ENCODE data around the gene STAMBPL1.
"Not testable (repeated sequence)": the region's sequence is repeated elsewhere in the genome, so short reads cannot be mapped to it uniquely, and the experiment has no call there.

STAMBPL1 gene

GRCh38 chr10:88879534-88880281, at the start of gene STAMBPL1:
STAMBPL1 (plus strand) TSS chr10:88880245; CDS start chr10:88901709, 21,464 bp downstream.
- peak; percentile 31 for DNase-seq

- DNase-seq, result no peak
These were observed 49.3 kb upstream of the STAMBPL1 start for GRCh38 chr10:88830643-88831268.

GRCh38 chr10:88831709-88832108, 48.3 kb upstream of the STAMBPL1 start:
- no peak for DNase-seq

- DNase-seq, result no peak
These were observed 47.7 kb upstream of the STAMBPL1 start for GRCh38 chr10:88832376-88832775.

GRCh38 chr10:88833156-88833555, 46.9 kb upstream of the STAMBPL1 start:
- no peak for DNase-seq

GRCh38 chr10:88833723-88834122, 46.3 kb upstream of the STAMBPL1 start:
- no peak for DNase-seq

- peak; percentile 11 for DNase-seq
These were observed 44.7 kb upstream of the STAMBPL1 start for GRCh38 chr10:88835096-88835909.

GRCh38 chr10:88835910-88836221, 44.2 kb upstream of the STAMBPL1 start:
- no peak for DNase-seq

- DNase-seq, result not testable (repeated sequence)
These were observed 42.4 kb upstream of the STAMBPL1 start for GRCh38 chr10:88837632-88838031.

GRCh38 chr10:88838766-88839350, 41.2 kb upstream of the STAMBPL1 start:
- DNase-seq, result no peak

- DNase-seq, result no peak
These were observed 39.9 kb upstream of the STAMBPL1 start for GRCh38 chr10:88840104-88840503.

GRCh38 chr10:88840881-88841280, 39.2 kb upstream of the STAMBPL1 start:
- no peak for DNase-seq

GRCh38 chr10:88841316-88842111, 38.5 kb upstream of the STAMBPL1 start:
- DNase-seq, result no peak

- no peak for DNase-seq
These were observed 36.9 kb upstream of the STAMBPL1 start for GRCh38 chr10:88843171-88843570.

GRCh38 chr10:88848499-88848898, 31.5 kb upstream of the STAMBPL1 start:
- no peak for DNase-seq

GRCh38 chr10:88849234-88849633, 30.8 kb upstream of the STAMBPL1 start:
- DNase-seq, result no peak

GRCh38 chr10:88850712-88851111, 29.3 kb upstream of the STAMBPL1 start:
- DNase-seq, result no peak

GRCh38 chr10:88851706-88852105, 28.3 kb upstream of the STAMBPL1 start, which contains the start of gene ANKRD22:
ANKRD22 (minus strand) TSS chr10:88851844; CDS start chr10:88851607, 237 bp downstream.
- peak; percentile 3 for DNase-seq

GRCh38 chr10:88852327-88852726, 27.7 kb upstream of the STAMBPL1 start:
- no peak for DNase-seq

- no peak for DNase-seq
These were observed 26.7 kb upstream of the STAMBPL1 start for GRCh38 chr10:88853155-88853881.

- peak; percentile 46 for DNase-seq
These were observed 25.4 kb upstream of the STAMBPL1 start for GRCh38 chr10:88854684-88855083.

- DNase-seq, result no peak
These were observed 22.2 kb upstream of the STAMBPL1 start for GRCh38 chr10:88857831-88858230.

All from DMS79 treated with DMSO at 0.1 percent for 48 hours (cell line).